GM18526 (cell line): ENCODE data around the gene TMEM212.

Source experiments
- POLR2A ChIP-seq: IDR thresholded peaks from 3 replicates; pipeline ENCODE4 v1.6.1; 2011; ENCODE audit not compliant: insufficient read length; ENCODE audit errors: extremely low read depth

TMEM212 gene

DNA sequence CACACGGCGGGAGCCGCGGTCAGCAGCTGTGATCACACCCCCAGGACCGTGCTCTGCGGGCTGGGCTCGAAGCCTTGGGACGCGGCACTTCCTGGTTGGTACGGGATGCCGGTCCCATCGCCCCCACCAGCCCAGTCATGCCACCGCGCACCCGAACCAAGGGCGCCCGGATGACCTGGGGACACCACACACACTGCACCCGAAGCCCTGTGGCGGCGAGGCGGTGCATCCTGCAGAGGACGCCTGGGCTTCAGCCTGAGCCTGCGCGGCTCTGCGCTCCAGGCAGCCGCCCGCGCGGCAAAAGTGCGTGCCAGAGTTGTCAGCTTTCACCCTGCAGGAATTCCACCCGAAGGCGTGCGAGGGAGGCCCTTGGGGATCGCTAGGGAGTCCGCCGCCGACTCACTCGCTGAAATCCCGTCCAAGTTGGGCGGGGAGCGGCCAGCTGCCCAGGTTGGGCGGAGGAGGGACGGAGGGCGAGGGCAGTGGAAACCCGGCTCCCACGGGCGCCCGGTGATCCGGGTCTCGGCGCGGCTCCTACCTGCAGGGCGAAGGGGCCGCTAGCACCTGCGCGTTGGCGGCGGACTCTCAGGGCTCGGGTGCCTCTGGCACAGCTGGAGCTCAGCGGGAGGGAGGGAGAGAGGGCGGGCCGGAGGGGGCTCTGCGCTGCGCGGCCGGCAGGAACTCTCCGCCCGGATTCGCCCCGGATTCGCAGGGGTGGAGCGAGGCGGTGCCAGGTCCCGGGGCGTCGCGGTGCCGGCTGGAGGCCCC, 33.1 kb upstream of the TMEM212 start, which contains the start of gene PLD1:
TSS of gene PLD1 (minus strand) at position 623 of the 768 bp plus-strand sequence. CDS start 72,432 bp downstream, outside the sequence.
- no peak for TF ChIP-seq POLR2A

DNA sequence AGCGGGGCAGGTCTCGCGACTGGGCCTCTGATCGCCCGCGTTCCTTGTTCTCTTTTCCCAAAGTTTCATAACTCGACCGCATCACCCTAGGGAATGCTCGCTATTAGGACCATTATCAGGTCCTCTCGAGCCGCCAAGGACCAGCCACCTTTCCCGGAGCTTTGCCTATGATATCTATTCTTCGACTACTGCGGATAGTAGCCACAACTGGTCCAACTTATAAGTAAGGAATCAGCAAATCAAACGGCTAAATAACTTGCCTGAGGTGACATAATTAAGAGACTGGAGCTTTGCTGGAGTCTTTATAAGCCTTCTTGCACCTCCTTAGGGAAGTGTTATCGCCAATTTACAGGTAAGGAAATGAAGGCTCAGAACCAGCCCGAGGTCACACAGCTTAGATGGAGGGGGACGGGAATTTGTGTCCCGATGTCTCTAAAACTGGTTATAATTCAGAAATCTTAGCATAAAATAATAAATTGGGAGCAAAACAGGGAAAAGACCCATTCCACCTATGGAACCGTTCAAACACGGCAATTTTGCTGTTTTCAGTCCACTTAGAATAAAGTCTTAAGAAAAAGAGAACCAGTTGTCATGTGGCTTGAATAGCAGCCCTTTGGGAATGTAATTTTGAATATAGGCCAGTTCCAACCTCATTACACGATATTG, 32.4 kb upstream of the TMEM212 start:
- TF ChIP-seq POLR2A, result no peak

DNA sequence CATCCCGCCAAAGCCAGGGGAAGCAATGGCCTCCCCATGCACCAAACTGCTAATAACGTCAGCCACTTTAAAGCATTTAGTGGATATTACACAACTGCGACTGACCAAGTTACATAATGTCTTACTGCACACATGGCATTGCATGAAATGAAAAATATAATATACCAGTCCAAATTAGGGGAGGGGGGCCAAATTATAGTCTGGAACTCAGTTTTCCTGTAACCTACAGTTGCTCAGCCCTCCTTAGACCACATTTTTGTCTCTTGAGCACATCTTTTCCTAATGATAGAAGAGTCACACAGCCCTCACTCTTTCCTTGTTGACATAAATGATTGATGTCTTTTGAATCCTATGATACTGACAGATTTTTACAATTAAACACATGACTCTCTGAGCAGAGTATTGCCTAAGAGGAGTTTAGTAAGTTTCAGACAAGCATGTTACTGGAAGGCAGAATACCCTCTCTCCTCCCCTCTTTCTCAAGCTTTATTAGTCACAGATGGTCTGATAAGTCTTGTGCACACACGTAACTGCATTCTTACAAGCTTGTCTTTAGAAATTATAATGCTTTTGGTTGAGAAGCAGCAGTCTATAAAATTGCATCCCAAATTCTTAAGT, 31.7 kb upstream of the TMEM212 start:
- TF ChIP-seq POLR2A, result no peak

DNA sequence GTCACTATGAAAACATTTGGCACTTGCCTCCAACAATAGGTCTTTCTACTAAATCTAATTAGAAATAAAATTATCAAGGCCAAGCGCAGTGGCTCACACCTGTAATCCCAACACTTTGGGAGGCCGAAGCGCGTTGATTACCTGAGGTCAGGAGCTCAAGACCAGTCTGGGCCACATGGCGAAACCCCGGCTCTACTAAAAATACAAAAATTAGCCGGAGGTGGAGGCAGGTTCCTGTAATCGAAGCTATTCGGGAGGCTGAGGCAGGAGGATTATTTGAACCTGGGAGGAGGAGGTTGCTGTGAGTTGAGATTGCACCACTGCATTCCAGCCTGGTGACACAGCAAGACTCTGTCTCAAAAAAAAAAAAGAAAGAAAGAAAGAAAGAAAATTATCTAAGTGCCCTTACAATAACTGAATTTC, 31.2 kb upstream of the TMEM212 start:
- no peak for TF ChIP-seq POLR2A

DNA sequence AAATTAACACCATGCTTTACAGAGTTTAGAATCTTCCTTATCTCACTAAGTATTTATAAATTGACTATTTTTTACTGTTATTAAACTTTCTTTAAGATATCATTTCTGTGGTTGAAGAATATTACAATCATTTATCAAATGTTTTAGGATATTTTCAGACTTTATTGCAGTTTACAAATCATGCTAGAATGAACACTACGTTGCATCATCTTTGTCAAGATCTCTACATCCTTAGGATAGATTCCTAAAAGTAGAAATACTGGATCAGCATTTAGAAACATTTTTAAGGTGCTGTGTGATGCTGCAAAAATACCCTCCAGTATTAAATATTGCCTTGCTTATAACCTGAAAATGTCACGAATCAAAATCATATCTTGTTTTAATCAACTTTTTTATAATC, 30.3 kb upstream of the TMEM212 start:
- no peak for TF ChIP-seq POLR2A

DNA sequence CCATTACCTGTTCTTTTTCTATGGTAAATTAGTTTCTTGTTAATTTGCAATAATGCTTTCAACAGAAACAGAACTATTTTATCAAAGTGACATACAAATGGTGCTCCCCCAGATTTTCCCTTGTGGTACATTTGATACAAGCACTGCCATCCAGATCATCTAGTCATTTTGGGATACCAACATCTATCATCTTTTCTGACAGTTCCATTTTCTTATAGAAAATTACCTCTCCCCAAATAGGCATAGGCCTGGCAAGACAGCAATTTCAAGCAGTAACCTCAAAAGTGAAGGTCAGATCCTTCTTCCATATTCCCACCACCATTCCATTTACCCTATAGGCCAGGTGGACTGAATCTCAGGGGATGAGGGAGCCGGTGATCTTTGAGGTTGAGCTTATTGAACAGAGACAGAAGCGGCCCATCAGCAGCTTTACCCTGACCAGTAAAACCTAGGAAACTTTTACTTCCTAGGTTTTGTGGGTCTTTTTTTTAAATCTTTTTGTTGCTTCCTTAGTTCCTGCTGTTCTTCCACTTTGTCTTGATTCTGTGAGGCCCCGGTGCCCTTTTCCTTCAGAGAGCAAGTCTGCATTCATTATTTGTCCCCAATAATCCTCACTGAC, 29.8 kb upstream of the TMEM212 start:
- no peak for TF ChIP-seq POLR2A

DNA sequence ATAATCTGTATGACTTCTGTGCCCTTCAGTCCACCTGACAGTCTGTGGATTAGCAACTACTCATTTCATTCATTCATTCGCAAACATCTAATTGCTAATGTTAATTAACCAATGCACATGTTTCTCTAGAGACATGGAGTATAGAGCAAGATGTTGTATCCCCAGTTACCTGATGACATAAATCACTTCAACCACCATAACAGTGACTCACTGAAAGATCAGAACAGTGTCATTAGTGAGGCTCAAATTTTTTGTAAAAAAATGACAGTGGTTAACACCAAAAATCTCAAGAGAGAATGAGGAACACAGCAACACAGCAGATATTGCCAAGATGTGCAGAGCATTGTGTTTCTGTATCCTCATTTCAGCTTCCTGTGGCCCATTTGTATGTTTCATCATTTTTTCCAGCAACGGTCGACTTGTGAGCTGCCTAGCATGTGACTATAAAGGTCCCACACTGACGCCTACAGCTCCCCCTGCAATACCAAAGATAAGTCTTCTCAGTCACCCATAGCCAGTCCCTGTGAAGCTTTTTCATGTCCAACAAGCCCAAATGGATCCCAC, 29.2 kb upstream of the TMEM212 start:
- TF ChIP-seq POLR2A, result no peak

DNA sequence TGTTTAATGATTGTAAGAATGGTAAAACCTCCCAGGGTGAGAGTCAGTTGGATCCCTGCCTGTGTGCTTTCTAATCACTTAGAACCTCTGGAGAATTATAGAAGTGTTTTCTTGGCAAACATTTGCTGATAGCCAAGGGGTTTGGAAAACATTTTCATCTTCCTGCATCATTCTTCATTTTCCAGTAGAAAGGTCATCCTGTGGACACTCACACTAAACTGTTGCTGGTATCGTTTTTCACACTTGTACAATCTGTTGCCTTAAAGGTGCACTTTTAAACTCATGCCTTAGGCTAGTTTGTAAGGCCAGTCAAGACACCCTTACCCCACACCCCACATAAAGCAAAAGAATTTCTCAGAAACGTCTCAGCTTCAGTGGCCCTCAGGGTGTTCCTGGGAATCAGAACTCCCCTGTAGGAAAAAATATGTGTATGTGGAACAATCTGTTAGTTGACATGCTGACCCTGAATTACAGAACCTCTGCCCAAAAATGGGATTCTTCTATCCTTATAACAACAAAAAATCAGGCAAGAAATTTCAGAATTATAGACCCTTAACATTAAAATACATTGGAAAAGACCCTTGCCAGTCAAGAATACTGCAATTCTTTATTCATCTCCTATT, 27.1 kb upstream of the TMEM212 start:
- TF ChIP-seq POLR2A, result no peak

DNA sequence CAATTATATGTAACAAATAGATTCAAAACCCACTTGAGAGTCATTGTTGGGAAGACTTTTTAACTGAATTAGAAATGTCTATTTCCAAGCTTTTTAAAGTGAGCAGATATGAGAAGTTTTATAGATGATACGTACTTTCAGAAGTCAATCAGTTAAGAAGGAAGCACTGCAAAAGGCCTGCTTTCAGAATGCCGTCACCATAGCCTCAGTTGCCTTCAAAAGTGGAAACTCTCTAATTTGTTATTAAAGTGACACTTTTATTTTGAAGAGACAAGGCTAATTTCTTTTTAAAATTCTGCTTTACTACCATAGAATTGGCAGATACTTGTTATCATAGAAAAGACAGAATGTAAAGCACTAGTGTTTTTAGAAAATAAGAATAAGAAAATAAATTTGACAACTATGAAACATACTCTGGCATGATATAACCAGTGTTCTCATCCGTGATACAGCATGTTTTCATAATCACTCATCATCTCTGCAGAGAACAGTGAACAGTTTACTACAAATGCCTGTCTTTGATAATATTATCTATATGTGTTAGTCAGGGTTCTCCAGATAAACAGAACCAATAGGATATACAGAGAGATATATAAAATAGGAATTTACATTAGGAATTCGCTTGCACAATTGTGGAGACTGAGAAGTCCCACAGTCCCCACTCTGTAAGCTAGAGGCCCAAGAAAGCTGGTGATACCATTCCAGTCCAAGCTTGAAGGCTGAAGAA, 25.9 kb upstream of the TMEM212 start:
- TF ChIP-seq POLR2A, result no peak

DNA sequence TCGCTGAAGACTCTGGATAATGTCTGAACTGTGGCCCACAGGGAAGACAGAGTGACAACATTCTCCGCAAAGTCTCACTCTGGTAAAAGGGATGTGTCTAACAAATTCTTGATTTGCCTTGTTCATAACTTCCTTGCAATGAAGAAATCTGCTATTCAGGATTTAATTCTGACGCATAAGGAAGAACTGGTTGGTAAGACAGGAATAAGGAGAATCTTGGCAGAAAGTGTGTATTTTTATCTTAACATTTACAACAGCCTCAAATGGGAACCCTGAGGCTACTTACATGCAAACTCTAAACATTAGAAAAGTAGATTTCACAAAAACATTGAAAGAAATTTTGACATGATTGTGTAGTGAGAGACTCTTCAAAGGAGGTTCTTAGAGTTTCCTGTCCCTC, 22.1 kb upstream of the TMEM212 start:
- no peak for TF ChIP-seq POLR2A

DNA sequence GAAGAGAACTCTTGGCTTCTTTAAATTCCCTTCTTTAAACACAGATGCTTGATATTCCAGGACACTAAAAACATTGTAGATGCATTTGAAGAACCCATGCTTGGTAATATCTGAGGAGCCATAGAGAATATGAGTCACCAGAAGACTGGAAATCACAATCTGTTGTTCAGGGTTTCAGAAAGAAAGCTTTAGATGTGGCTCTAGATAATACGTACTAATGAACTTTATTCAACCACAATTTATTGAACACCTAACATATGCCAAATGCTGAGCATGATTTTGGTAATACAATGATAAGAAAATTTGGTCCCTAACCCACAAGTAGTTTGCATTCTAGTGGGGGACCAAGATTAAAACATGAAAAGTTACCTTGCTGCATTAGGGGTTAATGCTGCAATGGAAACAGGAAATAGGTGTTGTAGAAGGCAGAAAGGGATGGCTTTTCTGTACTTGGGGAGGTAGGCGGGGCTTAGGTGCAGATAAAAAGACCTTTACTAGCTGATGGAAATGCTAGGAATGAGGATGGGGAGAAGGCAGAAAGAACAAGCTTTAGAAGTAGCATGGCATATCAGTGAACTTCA, 21.3 kb upstream of the TMEM212 start:
- TF ChIP-seq POLR2A, result no peak

DNA sequence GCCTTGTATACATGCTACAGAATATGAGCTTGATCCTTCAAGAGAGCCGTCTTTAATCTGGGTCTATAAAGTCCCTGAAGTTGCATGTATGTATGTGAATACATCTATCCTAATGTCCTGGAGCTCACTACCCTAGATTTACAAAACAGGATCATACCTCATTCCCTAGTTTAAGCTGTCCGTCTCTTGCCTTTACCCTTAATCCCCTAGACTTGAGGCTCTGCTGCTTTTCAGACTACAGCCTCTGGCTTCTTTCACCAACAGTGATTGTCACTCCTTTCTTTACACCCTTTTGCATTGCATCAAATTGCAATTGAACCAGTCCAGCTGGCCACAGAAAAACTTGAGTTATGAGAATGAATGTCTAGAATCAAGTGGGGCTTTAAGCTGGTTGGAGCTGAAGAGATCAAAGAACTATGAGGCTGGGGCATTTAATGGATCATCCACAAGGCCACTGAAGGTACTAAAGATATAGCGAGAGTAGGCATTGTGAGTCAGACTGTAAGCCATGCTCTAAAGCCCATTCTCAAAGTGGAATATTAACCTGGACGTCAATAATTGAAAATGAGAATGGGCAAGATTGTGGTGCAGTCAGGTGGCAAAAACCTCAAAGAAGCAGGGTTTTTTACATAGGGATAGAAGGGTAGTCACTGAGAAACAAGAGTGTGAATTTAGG, 20.6 kb upstream of the TMEM212 start:
- no peak for TF ChIP-seq POLR2A

DNA sequence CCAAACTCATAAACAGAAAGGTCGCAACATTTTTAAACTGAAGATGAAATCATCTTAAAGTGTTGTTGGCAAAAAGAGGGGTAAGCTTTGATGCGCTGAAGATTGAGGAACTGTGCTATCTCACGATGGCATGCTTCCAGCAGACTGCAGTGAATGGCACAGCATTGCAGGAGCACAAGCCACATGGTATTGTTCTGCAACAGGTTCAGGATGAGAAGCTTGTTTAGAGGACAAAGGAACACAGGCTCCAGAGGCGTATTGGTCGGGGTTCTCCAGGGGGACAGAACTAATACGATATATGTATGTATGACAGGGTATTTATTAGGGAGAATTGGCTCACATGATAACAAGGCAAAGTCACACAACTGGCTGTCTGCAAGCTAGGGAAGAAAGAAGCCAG, 19.0 kb upstream of the TMEM212 start:
- no peak for TF ChIP-seq POLR2A
